Ishikawa (cell line): ENCODE data around the gene DECR2.

Experiments
- CEBPB ChIP-seq: IDR thresholded peaks from 2 replicates; pipeline ENCODE4 v1.6.1; 2012
- CREB1 ChIP-seq: IDR thresholded peaks from 2 replicates; pipeline ENCODE4 v1.6.1; 2012; ENCODE audit warnings: low read depth
- EGR1 ChIP-seq: IDR thresholded peaks from 2 replicates; pipeline ENCODE4 v1.6.1; 2012
- EP300 ChIP-seq: IDR thresholded peaks from 2 replicates; pipeline ENCODE4 v1.6.1; 2012; ENCODE audit warnings: borderline replicate concordance
- FOXM1 ChIP-seq: IDR thresholded peaks from 2 replicates; pipeline ENCODE4 v1.6.1; 2012; ENCODE audit warnings: low read depth, borderline replicate concordance
- MAX ChIP-seq: IDR thresholded peaks from 2 replicates; pipeline ENCODE4 v1.6.1; 2012
- NFIC ChIP-seq: IDR thresholded peaks from 2 replicates; pipeline ENCODE4 v1.6.1; 2012
- RAD21 ChIP-seq: IDR thresholded peaks from 2 replicates; pipeline ENCODE4 v1.6.1; 2012; ENCODE audit warnings: low read depth
- REST ChIP-seq: IDR thresholded peaks from 2 replicates; pipeline ENCODE4 v1.6.1; 2012; ENCODE audit warnings: low read depth, mild to moderate bottlenecking
- TAF1 ChIP-seq: IDR thresholded peaks from 2 replicates; pipeline ENCODE4 v1.6.1; 2012; ENCODE audit warnings: low read depth, mild to moderate bottlenecking
- TCF12 ChIP-seq: IDR thresholded peaks from 2 replicates; pipeline ENCODE4 v1.6.1; 2012; ENCODE audit warnings: low read depth
- TEAD4 ChIP-seq: IDR thresholded peaks from 2 replicates; pipeline ENCODE4 v1.6.1; 2012
- USF1 ChIP-seq: IDR thresholded peaks from 2 replicates; pipeline ENCODE4 v1.6.1; 2012
- YY1 ChIP-seq: IDR thresholded peaks from 2 replicates; pipeline ENCODE4 v1.6.1; 2012; ENCODE audit warnings: low read depth
- ZBTB7A ChIP-seq: IDR thresholded peaks from 2 replicates; pipeline ENCODE4 v1.6.1; 2012; ENCODE audit warnings: low read depth

DECR2 gene

GRCh38 chr16:404971-405486 is 3.3 kb downstream of the DECR2 start:
- no peak for TF ChIP-seq CREB1

GRCh38 chr16:405548-406506 is 4.1 kb downstream of the DECR2 start:
- no peak for TF ChIP-seq MAX
- no peak for TF ChIP-seq USF1
- no peak for TF ChIP-seq RAD21
- TF ChIP-seq CREB1 = no peak
- no peak for TF ChIP-seq FOXM1
- no peak for TF ChIP-seq EP300
- TF ChIP-seq CEBPB = no peak
- TF ChIP-seq REST = no peak
- no peak for TF ChIP-seq TEAD4

- TF ChIP-seq TEAD4 (no peak), REST (no peak), CREB1 (no peak), USF1 (no peak), EP300 (no peak), NFIC (no peak), MAX (no peak), CEBPB (no peak), ZBTB7A (no peak), TCF12 (no peak), RAD21 (no peak), YY1 (no peak), FOXM1 (no peak), EGR1 (no peak), TAF1 (no peak)
Observed at GRCh38 chr16:407253-407652, 5.6 kb downstream of the DECR2 start.

- TF ChIP-seq USF1 = no peak
- TF ChIP-seq TEAD4 = no peak
- TF ChIP-seq TCF12 = no peak
- TF ChIP-seq EGR1 = no peak
Observed at GRCh38 chr16:410516-411178, 9.0 kb downstream of the DECR2 start.

GRCh38 chr16:411576-412265 is 10.0 kb downstream of the DECR2 start:
- TF ChIP-seq REST (no peak), NFIC (no peak), USF1 (no peak), TCF12 (no peak), ZBTB7A (no peak), RAD21 (no peak), TAF1 (no peak), CEBPB (no peak), EGR1 (no peak), YY1 (no peak), TEAD4 (no peak), CREB1 (no peak), FOXM1 (no peak), EP300 (no peak), MAX (no peak)
